GM21447 (cell line): ENCODE data around the gene TICRR.

ENCODE experiments used
- ATAC-seq: cut with Tn5 transposase; IDR thresholded peaks from one replicate; pipeline ENCODE4 v1.9.1; 2021; ENCODE audit not compliant: unreplicated experiment

TICRR gene

GRCh38 chr15:89627256-89627970, 52.1 kb downstream of the TICRR start:
- ATAC-seq = no peak

DNA sequence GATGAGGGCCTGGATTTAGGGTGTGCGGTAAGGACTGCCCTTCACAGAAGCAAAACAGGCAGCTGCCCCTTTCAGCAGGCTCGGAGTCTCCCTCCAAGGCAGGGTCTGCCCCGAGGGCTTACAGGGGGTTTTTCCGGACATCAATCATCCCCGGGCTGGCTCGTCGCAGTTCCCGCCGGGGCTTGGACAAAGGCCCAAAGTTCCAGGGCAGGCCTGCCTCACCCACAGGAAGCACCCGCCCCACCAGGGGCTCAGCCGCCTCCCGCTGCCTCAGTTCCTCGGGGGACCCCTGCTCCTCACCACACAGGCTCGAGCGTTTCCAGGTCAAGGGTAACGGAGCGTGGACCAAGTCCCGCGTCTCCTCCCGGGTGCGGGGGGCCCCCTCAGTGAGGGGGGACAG, 53.0 kb downstream of the TICRR start:
- no peak for ATAC-seq

GRCh38 chr15:89628806-89629715, 53.8 kb downstream of the TICRR start:
- no peak for ATAC-seq

DNA sequence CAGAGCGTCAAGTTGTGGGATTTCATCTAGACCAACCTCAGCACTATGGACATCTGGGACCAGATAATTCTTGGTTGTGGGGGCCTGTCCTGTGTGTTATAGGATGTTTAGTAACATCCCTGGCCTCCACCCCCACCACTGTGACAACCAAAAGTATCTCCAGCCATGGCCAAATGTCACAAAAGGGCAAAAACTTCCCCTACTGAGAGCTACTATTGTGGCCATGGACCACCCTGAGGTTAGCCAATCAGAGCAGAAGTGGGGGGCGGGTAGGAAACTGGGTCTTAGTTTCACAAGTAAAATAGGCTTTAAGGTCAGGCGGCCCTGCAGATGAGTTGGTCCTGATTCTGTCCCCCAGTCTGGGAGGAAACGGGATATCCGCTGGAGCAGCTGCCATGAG, 54.6 kb downstream of the TICRR start:
- no peak for ATAC-seq

- no peak for ATAC-seq
Observed at GRCh38 chr15:89630260-89630659, 55.0 kb downstream of the TICRR start.

DNA sequence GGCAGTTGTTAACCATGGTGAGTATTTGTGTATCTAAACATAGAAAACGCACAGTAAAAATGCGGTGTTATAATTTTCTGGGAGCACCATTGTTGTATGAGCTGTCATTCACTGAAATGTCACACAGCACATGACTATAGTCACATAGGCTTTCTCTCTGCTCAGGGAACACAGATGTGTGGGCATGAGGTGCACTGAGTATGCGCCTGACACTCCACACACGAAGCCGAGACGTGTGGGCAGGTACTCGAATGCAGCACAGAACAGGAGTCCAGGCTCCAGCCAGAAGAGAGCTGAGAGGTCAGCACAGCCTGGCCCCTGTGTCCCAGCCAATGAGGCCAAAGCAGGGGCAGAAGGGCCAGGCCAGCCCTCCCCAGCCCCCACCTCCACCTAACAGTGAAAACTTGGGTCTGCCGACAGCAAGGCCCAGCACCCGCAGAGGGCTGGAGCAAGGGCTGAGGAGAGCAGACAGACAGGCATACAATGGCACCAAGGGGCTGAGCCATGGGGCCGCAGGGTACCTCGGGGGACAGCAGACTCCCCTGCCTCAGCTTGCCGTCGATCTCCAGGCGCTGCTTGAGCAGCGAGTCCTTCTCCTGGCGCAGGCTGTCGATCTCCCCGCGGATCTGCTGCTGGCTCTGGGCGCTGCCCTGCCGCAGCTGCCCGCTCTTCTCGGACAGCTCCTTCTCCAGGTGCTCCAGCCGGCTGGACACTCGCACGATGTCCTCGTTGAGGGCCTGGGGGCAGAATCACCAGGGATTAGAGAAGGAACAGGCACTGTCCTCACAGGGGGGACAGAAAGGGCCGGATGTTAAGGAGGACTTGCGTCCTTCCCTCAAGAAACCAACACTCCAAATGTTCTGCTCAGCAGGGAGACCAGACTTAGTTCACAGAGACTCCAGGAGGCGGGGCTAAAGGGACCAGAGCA, 56.0 kb downstream of the TICRR start:
- no peak for ATAC-seq

GRCh38 chr15:89631902-89632264, 56.6 kb downstream of the TICRR start:
- ATAC-seq = no peak

GRCh38 chr15:89632563-89633430, 57.5 kb downstream of the TICRR start:
- no peak for ATAC-seq

DNA sequence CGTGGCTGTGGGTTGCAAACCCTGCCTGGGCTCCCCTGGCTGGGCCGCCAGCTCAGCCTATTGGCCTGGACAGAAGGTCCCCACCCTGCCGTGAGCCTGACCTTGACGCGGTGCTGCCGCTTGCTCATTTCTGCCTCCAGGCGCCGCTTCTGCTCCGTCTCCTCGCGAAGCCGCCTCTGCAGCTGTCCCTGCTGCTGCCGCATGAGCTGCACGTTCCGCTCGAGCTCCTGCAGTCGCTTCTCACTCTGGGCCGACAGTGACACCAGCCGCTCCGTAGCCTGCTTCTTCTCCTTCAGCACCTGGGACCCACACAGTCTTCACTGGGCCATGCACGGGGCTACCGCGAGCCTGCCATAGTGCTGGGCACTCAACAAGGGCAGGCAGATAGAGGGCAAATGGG, 58.3 kb downstream of the TICRR start:
- no peak for ATAC-seq

- no peak for ATAC-seq
Observed at GRCh38 chr15:89640245-89640644, 65.0 kb downstream of the TICRR start.

DNA sequence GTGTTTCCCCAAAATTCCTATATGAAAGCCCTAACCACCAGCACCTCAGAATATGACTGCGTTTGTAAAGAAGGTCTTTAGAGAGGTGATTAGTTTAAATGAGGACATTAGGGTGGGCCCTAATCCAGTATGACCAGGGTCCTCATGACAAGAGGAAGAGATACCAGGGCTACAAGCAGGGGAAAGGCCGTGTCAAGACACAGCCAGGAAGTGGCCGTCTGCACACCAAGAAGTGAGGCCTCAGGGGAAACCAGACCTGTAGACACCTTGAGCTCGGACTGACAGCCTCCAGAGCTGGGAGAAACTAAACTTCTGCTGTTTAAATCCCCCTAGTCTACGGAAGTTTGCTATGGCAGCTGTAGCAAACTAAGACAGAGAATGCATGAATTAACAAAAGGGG, 65.8 kb downstream of the TICRR start:
- ATAC-seq = no peak

- no peak for ATAC-seq
Observed at GRCh38 chr15:89642106-89642505, 66.8 kb downstream of the TICRR start.

DNA sequence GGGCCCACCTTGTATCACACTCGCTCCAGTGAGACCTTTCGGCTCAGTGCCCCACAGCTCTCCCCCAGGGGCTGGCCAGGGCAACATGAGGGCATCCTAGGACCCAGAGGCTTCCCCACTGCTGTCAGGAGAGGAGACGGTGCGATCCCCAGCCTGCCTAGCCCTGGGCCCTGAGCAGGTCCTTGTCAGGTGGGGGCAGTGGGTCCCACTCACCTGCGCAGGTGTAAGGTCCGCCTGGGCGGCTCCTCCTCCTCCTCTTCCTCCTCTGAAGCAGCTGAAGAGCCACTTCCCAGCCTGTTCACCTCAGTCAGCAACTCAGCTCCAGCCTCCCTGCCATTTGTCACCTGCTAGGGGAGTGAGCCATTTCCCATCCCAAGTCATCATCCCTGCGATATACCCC, 70.4 kb downstream of the TICRR start:
- ATAC-seq = no peak

DNA sequence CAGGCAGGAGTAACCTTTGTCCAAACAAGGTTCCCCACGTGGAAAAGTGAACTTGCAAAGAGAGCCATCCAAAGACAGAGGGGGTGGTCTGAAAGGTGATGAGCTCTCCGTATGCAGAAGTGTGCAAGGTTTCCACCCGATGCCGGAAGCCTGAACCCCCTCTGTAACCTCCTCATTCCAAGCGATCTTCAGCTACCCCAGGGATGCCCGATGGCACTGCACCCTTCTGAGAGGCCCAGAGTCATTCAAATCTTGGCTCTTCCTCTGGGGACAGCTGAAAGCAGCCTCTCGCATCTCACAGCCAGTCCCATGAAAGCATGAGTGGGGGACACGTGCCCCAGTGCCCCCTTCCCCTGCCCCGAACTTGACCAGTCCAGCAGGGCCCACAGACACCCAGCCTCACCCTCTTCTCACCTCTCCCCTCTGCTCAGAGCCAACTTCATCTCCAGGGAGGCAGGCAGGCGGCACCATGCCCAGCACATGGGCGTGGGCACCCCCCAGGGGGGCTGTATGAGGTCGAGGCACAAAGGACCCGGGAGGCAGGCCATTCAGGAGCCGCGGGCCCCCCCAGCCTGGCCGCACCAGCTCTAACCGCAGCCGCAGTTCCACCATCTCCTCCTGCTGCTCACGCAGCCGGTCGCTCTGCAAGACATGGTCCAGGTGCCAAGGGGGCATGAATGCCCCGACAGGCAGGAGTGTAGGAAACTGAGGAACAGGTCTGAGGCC, 71.3 kb downstream of the TICRR start:
- no peak for ATAC-seq

GRCh38 chr15:89647191-89647851, 72.1 kb downstream of the TICRR start:
- ATAC-seq = no peak

DNA sequence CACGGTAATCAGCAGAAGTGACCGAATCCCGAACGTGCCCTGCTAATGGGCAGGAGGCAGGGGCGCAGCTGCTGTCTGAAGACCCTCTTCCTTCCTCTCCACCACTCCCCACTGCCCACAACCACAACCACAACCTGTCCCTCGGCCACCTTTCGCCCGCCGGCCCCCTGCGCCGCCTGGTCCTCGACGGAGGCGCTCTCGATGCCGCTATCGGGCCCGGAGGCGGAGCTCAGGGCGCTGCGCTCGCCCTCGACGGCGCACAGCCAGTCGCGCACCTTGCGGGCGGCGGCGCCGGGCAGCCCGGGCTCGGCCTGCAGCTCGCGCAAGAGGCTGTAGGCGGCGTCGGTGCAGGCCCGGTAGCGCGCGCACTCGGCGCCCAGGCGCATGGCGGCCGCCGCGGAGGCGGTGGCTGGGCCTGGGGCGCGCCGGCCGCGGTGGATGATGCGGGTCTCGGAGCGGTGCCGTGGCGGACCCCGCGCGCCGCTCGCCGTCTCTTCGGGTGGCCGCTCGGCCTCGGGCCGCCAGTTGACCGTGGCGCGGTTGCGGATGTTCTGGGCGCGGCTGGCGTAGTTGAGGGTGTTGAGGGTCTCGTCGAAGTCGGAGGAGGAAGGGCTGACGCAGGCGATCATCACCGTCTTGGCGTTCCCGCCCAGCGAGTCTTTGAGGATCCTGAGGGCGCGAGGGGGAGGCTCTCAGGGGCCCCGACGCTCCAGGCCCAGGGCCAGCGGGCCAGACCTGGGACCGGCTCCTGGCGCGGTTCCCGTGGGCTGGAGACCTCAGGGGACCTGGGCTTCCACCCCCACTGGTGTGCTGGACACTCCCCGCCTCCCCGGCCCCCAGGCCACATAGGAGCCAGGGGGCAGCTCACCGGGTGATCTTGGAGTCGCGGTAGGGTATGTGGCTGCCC, 73.1 kb downstream of the TICRR start:
- ATAC-seq = no peak

GRCh38 chr15:89649013-89649625, 73.8 kb downstream of the TICRR start:
- ATAC-seq = no peak

DNA sequence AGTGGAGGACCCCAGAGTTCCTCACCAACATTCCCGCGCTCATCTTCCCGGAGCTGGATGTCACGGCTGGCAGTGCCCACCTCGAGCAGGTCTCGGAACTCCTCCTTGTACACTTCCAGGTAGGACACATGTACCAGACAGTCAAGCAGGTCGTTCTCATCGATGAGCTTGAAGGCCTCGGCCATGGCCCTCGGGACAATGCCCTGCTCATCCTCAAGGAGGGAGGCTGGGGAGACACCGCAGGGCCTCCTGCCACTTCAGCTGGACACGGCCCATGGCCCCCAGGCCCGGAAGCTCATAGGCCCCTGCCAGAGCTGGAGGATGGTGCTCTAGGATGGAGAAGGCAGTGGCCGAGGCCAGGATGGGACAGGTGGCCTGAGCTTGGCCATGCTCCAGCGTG, 74.4 kb downstream of the TICRR start:
- no peak for ATAC-seq
